Osteoblast (primary cell): ENCODE measurements around the gene NIM1K. TPM values are rescaled to one million over a fixed set of nuclear protein-coding genes. Genes with fewer than 3 reads are reported as not detected.

Experiments
- DNase-seq: peaks from one replicate; pipeline ENCODE4 v3.0.0; 2011; ENCODE audit warnings: low spot score, mixed read lengths; ENCODE audit not compliant: insufficient read length; ENCODE audit errors: missing footprints
- H2AFZ ChIP-seq: 2 replicates; pipeline ENCODE4 v1.6.0; 2011; ENCODE audit warnings: mild to moderate bottlenecking, low read length
- H3K27ac ChIP-seq: 2 replicates; pipeline ENCODE4 v1.5.1; 2011; ENCODE audit warnings: mild to moderate bottlenecking, low read depth, low read length, moderate library complexity
- H3K27me3 ChIP-seq: 2 replicates; pipeline ENCODE4 v1.6.0; 2012; ENCODE audit warnings: mild to moderate bottlenecking, control low read depth, inconsistent platforms, low read length, moderate library complexity; ENCODE audit not compliant: insufficient read depth
- H3K36me3 ChIP-seq: 2 replicates; pipeline ENCODE4 v1.5.1; 2011; ENCODE audit warnings: mild to moderate bottlenecking, low read length, control low read depth, moderate library complexity; ENCODE audit not compliant: insufficient read depth
- H3K4me1 ChIP-seq: 2 replicates; pipeline ENCODE4 v1.5.1; 2011; ENCODE audit warnings: mild to moderate bottlenecking, low read length, control low read depth, moderate library complexity; ENCODE audit not compliant: insufficient read depth
- H3K4me2 ChIP-seq: 2 replicates; pipeline ENCODE4 v1.6.0; 2011; ENCODE audit warnings: mild to moderate bottlenecking, low read length; ENCODE audit not compliant: insufficient read depth
- H3K4me3 ChIP-seq: fragments of 200-600 bp; sonication (generic); 3 replicates; pipeline ENCODE4 v1.5.1; 2012; ENCODE audit warnings: mild to moderate bottlenecking, low read length, inconsistent platforms; ENCODE audit not compliant: insufficient read depth
- H3K79me2 ChIP-seq: 2 replicates; pipeline ENCODE4 v1.6.0; 2012; ENCODE audit warnings: mild to moderate bottlenecking, low read length, control low read depth, inconsistent platforms; ENCODE audit not compliant: insufficient read depth
- H3K9me3 ChIP-seq: 2 replicates; pipeline ENCODE4 v1.5.1; 2011; ENCODE audit warnings: low read depth, low read length, control low read depth
- H4K20me1 ChIP-seq: 2 replicates; pipeline ENCODE4 v1.6.0; 2012; ENCODE audit warnings: mild to moderate bottlenecking, low read length, control low read depth; ENCODE audit not compliant: insufficient read depth
- total RNA-seq: library from RNA; depleted of rRNA; stranded (reverse); fragments of >200 nt; gene quantifications from 2 replicates; pipeline ENCODE4 v1.2.3, GENCODE V29; 2012
- TF ChIP-seq, protein P1 (sequence below): IDR thresholded peaks from 2 replicates; pipeline ENCODE4 v1.5.1; 2011; ENCODE audit warnings: mild to moderate bottlenecking, low read depth, low read length, moderate library complexity; ENCODE audit errors: extremely low read depth

NIM1K gene
- total RNA-seq, 1 donor = 1.1 TPM

DNA sequence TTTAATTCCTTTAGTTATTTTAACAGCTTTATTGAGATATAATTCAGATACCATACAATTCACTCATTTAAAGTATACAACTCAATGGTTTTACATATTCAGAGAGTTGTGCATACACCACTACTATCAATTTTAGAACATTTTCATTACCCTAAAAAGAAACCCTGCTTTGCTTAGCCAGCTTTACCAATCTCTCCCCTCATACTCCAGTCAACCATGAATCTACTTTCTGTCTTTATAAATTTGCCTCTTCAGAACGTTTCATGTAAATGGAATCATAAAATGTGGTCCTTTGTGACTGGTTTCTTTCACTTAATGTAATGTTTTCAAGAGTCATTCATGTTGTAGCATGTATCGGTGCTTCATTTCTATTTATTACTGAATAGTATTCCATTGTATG, 24.9 kb downstream of the NIM1K start:
- TF ChIP-seq, protein P1, sequence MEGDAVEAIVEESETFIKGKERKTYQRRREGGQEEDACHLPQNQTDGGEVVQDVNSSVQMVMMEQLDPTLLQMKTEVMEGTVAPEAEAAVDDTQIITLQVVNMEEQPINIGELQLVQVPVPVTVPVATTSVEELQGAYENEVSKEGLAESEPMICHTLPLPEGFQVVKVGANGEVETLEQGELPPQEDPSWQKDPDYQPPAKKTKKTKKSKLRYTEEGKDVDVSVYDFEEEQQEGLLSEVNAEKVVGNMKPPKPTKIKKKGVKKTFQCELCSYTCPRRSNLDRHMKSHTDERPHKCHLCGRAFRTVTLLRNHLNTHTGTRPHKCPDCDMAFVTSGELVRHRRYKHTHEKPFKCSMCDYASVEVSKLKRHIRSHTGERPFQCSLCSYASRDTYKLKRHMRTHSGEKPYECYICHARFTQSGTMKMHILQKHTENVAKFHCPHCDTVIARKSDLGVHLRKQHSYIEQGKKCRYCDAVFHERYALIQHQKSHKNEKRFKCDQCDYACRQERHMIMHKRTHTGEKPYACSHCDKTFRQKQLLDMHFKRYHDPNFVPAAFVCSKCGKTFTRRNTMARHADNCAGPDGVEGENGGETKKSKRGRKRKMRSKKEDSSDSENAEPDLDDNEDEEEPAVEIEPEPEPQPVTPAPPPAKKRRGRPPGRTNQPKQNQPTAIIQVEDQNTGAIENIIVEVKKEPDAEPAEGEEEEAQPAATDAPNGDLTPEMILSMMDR = no peak
- Histone ChIP-seq H3K4me1 (peaks cover 5% of the 10 kb centered on the region), H3K4me2 (no peak overlapping the region), H3K4me3 (no peak overlapping the region), H4K20me1 (no peaks in the 10 kb centered on the region), H3K27ac (no peak overlapping the region), H3K27me3 (peaks cover 4% of the 10 kb centered on the region), H3K9me3 (no peaks in the 10 kb centered on the region), H3K79me2 (no peaks in the 10 kb centered on the region), H2AFZ (no peak overlapping the region), H3K36me3 (no peaks in the 10 kb centered on the region)
- no peak for DNase-seq

DNA sequence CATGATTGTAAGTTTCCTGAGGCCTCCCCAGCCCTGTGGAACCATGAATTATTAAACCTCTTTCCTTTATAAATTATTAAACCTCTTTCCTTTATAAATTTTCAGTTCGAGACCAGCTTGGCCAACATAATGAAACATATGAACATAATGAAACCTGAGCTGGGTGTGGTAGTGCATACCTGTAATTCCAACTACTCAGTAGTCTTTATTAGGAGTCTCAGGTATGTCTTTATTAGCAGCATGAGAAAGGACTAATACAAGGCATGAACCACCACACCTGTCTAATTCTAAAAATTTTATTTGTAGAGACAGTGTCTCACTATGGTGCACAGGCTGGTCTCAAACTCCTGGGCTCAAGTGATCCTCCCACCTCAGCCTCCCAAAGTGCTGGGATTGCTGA, 27.1 kb downstream of the NIM1K start:
- Histone ChIP-seq H3K4me3 (no peak overlapping the region), H3K4me2 (no peak overlapping the region), H3K79me2 (no peaks in the 10 kb centered on the region), H2AFZ (no peak overlapping the region), H3K27ac (no peak overlapping the region), H3K36me3 (no peaks in the 10 kb centered on the region), H3K27me3 (peaks cover 4% of the 10 kb centered on the region), H3K4me1 (peaks cover 5% of the 10 kb centered on the region), H3K9me3 (no peaks in the 10 kb centered on the region), H4K20me1 (no peaks in the 10 kb centered on the region)
- TF ChIP-seq, protein P1 = no peak
- no peak for DNase-seq

DNA sequence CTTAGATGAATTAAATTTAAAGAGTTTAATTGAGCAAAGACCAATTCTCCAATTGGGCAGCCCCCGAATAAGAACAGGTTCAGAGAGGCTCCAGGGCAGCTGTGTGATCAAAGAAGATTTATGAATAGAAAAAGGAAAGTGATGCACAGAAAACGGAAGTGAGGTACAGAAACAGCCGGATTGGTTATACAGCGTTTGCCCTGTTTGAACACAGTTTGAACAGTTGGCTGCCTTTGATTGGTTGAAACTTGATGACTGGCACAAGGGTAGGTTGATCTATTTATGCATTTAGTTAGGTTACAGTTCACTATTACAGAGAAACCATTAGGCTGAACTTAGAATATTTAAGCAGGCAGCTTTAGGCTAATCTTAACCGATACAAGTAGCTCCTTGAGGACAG, 29.5 kb downstream of the NIM1K start:
- Histone ChIP-seq H4K20me1 (no peaks in the 10 kb centered on the region), H3K79me2 (no peaks in the 10 kb centered on the region), H3K4me3 (no peak overlapping the region), H3K9me3 (no peaks in the 10 kb centered on the region), H3K27me3 (peaks cover 3% of the 10 kb centered on the region), H3K4me1 (no peaks in the 10 kb centered on the region), H2AFZ (no peak overlapping the region), H3K36me3 (no peaks in the 10 kb centered on the region), H3K4me2 (no peak overlapping the region), H3K27ac (no peak overlapping the region)
- TF ChIP-seq, protein P1 = no peak
- DNase-seq = no peak

DNA sequence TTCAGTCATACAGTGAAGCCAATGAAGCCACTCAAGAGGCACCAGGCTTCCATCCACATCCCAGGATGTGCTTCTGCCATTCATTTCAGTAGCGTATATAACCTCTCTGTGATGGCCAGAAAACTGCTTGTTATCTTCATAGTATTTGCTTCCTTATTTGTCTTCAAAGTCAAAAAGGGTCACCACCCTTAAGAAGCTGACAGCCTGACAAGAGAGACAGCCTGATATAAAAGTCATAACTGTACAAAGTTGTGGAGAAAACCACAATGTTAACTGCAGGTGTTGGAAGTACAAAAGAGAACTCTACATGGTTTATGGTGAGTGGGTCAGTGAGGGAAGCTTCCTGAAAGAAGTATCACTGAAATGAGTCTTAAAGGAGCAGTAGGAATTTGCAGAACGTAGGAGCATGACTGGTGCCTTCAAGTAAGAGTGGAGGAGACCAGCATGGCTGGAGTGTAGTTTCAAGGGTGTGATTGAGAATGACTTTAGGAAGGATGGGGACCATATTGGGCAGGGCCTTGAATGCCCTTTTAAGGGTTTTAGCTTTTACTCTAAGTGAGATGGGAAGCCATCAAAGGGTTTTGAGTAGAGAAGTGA, 33.7 kb downstream of the NIM1K start:
- no peak overlapping the region for H3K4me3 ChIP-seq
- TF ChIP-seq, protein P1 = no peak
- no peaks in the 10 kb centered on the region for H3K79me2 ChIP-seq
- H2AFZ ChIP-seq = no peak overlapping the region
- no peak for DNase-seq
- no peaks in the 10 kb centered on the region for H3K27me3 ChIP-seq
- H3K4me2 ChIP-seq = no peak overlapping the region
- no peaks in the 10 kb centered on the region for H3K36me3 ChIP-seq
- H3K27ac ChIP-seq = no peak overlapping the region
- H3K4me1 ChIP-seq = no peaks in the 10 kb centered on the region
- H3K9me3 ChIP-seq = no peaks in the 10 kb centered on the region
- no peaks in the 10 kb centered on the region for H4K20me1 ChIP-seq
